Gastrocnemius medialis (tissue), 4 donors: ENCODE results near the gene AVPR2.

ENCODE experiments used
- POLR2A ChIP-seq, 2 donors: fragments of 450-650 bp; IDR thresholded peaks; one replicate each; pipeline ENCODE4 v1.6.1; 2017; ENCODE audit warnings: antibody characterized with exemption in 2 of 2, mild to moderate bottlenecking in 2 of 2, moderate library complexity in 2 of 2
- TF ChIP-seq, protein P1 (sequence below), 5 experiments: fragments of 450-650 bp in 3 of 5; fragments of 200-600 bp in 2 of 5; sonication (generic) in 2 of 5; IDR thresholded peaks in 4 of 5; conservative IDR thresholded peaks in 1 of 5; 1 replicate in 4 of 5; 2 replicates in 1 of 5; pipeline ENCODE4 v1.5.1; 2016 to 2019; ENCODE audit warnings: antibody characterized with exemption in 5 of 5, mild to moderate bottlenecking in 3 of 5, moderate library complexity in 3 of 5

DNA sequence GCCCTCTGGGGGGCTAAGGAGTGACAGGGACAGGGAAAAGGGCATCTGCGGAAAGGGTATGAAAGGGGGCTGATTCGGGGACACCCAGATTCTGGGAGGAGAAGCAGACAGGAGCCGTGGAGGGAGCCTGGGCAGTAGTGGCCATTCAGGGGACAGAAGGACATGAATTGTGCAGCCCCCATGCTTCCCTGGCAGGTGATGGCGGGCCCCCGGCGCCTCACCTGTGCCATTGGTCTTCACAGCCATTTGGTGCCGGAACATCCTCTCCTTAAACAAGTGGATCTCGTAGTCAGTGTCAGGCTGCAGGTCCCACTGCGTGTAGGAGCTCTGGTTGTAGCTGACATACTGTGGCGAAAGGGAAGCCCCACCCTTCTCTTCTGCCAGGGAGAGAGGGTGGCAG, 40.4 kb upstream of the AVPR2 start:
- TF ChIP-seq, protein P1, sequence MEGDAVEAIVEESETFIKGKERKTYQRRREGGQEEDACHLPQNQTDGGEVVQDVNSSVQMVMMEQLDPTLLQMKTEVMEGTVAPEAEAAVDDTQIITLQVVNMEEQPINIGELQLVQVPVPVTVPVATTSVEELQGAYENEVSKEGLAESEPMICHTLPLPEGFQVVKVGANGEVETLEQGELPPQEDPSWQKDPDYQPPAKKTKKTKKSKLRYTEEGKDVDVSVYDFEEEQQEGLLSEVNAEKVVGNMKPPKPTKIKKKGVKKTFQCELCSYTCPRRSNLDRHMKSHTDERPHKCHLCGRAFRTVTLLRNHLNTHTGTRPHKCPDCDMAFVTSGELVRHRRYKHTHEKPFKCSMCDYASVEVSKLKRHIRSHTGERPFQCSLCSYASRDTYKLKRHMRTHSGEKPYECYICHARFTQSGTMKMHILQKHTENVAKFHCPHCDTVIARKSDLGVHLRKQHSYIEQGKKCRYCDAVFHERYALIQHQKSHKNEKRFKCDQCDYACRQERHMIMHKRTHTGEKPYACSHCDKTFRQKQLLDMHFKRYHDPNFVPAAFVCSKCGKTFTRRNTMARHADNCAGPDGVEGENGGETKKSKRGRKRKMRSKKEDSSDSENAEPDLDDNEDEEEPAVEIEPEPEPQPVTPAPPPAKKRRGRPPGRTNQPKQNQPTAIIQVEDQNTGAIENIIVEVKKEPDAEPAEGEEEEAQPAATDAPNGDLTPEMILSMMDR (IDR thresholded peaks at IDR 0.05 in 4 of 5, conservative IDR thresholded peaks at IDR 0.05 in 1 of 5), result no peak
- TF ChIP-seq POLR2A (IDR thresholded peaks at IDR 0.05), result no peak
